ENCODE measurements around the gene NDUFAF5.

NDUFAF5 gene

GRCh38 chr20:13739731-13740649 lies 44.8 kb upstream of the NDUFAF5 start:
- Histone ChIP-seq H3K4me3 (replicated peaks; ENCODE audit: insufficient read depth, low read length) (no peak overlapping the region), H3K27ac (replicated peaks) (no peak overlapping the region), H3K27me3 (ENCODE audit: insufficient read depth, poor library complexity, severe bottlenecking) (no peaks in the 10 kb centered on the region)
- TF ChIP-seq REST (IDR thresholded peaks at IDR 0.05; ENCODE audit: insufficient replicate concordance, low read depth) (no peak), POLR2AphosphoS5 (IDR thresholded peaks at IDR 0.05; ENCODE audit: low read depth) (no peak), CTCF (IDR thresholded peaks at IDR 0.05; ENCODE audit: insufficient read depth, low read length) (no peak), GABPA (IDR thresholded peaks at IDR 0.05; ENCODE audit: low read depth) (no peak), SPI1 (IDR thresholded peaks at IDR 0.05; ENCODE audit: borderline replicate concordance, low read depth) (no peak)
- DNase-seq (ENCODE audit: low read depth in 1 of 2, low spot score in 1 of 2) = no peak

GRCh38 chr20:13741879-13742278 lies 42.9 kb upstream of the NDUFAF5 start:
- TF ChIP-seq POLR2AphosphoS5 (IDR thresholded peaks at IDR 0.05; ENCODE audit: low read depth) = no peak
- no peak for TF ChIP-seq GABPA (IDR thresholded peaks at IDR 0.05; ENCODE audit: low read depth)
- TF ChIP-seq CTCF (IDR thresholded peaks at IDR 0.05; ENCODE audit: insufficient read depth, low read length) = no peak
- no peak for TF ChIP-seq SPI1 (IDR thresholded peaks at IDR 0.05; ENCODE audit: borderline replicate concordance, low read depth)
- TF ChIP-seq REST (IDR thresholded peaks at IDR 0.05; ENCODE audit: insufficient replicate concordance, low read depth) = no peak
- Histone ChIP-seq H3K27me3 (ENCODE audit: insufficient read depth, poor library complexity, severe bottlenecking) (no peaks in the 10 kb centered on the region), H3K4me3 (replicated peaks; ENCODE audit: insufficient read depth, low read length) (no peak overlapping the region), H3K27ac (replicated peaks) (no peak overlapping the region)
- no peak for DNase-seq (ENCODE audit: low read depth in 1 of 2, low spot score in 1 of 2)

GRCh38 chr20:13744352-13744751 lies 40.5 kb upstream of the NDUFAF5 start:
- Histone ChIP-seq H3K27ac (replicated peaks) (no peak overlapping the region), H3K27me3 (ENCODE audit: insufficient read depth, poor library complexity, severe bottlenecking) (no peaks in the 10 kb centered on the region), H3K4me3 (replicated peaks; ENCODE audit: insufficient read depth, low read length) (no peak overlapping the region)
- no peak for DNase-seq (ENCODE audit: low read depth in 1 of 2, low spot score in 1 of 2)
- TF ChIP-seq POLR2AphosphoS5 (IDR thresholded peaks at IDR 0.05; ENCODE audit: low read depth) (no peak), REST (IDR thresholded peaks at IDR 0.05; ENCODE audit: insufficient replicate concordance, low read depth) (no peak), SPI1 (IDR thresholded peaks at IDR 0.05; ENCODE audit: borderline replicate concordance, low read depth) (no peak), CTCF (IDR thresholded peaks at IDR 0.05; ENCODE audit: insufficient read depth, low read length) (no peak), GABPA (IDR thresholded peaks at IDR 0.05; ENCODE audit: low read depth) (no peak)

All from HL-60 (cell line).